ENCODE measurements around the gene MLANA.

Gene MLANA

DNA sequence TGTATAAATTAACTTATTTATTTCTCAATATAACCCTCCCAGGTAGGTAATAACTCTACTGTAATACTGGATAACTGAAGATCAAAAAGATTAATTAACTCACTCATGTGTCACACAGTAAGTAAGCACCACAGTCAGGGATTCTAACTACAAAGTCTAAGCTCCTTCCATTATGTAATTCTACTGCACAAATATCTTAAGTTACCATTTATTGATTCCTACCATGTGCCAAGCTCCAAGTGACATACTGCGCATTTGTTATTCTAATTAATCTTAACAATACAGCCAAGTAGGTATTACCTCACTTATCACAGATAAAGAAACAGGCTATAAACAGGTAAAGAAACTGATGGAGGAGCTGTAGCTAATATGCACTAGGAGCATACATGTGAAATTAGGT is 66.5 kb downstream of the MLANA start:
- DNase-seq (ENCODE audit: low read depth in 2 of 2): no peak

DNA sequence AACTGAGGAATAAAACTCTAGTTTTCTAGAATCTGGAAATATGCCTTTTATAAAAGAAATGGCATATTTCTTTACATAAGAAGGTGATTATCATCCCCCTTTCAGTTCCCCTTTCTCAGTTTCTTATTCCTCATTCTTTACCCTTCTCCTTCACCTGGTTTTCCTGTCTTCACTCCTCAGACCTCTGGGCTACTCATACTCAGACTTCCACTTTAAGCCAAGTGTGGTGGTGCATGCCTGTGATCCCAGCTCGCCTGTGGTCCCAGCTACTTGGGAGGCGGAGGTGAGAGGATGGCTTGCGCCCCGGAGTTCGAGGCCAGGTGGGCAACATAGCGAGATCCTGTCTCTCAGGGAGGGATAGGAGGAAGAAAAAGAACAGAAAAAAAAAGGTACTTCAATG is 67.6 kb downstream of the MLANA start:
- no peak for DNase-seq (ENCODE audit: low read depth in 2 of 2)
